HK-2 (cell line): ENCODE results near the gene UBE2E2.

Experiments used
- DNase-seq: peaks from one replicate; pipeline ENCODE4 v3.0.0-alpha.2; 2018; ENCODE audit not compliant: unreplicated experiment

The UBE2E2 gene

GRCh38 chr3:23620638-23621015 lies 417.5 kb downstream of the UBE2E2 start:
- DNase-seq: no peak

- DNase-seq: no peak
These were observed 420.7 kb downstream of the UBE2E2 start for GRCh38 chr3:23623844-23624243.

- DNase-seq: no peak
These were observed 421.2 kb downstream of the UBE2E2 start for GRCh38 chr3:23624305-23624704.

- no peak for DNase-seq
These were observed 423.3 kb downstream of the UBE2E2 start for GRCh38 chr3:23626442-23626841.

GRCh38 chr3:23629181-23629894 lies 426.2 kb downstream of the UBE2E2 start:
- DNase-seq: no peak

GRCh38 chr3:23633261-23633960 lies 430.3 kb downstream of the UBE2E2 start:
- DNase-seq: no peak

GRCh38 chr3:23637339-23637738 lies 434.2 kb downstream of the UBE2E2 start:
- no peak for DNase-seq

- DNase-seq: no peak
These were observed 437.5 kb downstream of the UBE2E2 start for GRCh38 chr3:23640471-23641146.
